GM18951 (cell line): Measurements from ENCODE around the gene PPFIBP1.
"Not testable (repeated sequence)": the region's sequence is repeated elsewhere in the genome, so short reads cannot be mapped to it uniquely, and the experiment has no call there.

ENCODE experiments used
- POLR2A ChIP-seq: IDR thresholded peaks from 4 replicates; pipeline ENCODE4 v1.6.1; 2011; ENCODE audit warnings: mild to moderate bottlenecking; ENCODE audit not compliant: insufficient read length, insufficient read depth; ENCODE audit errors: extremely low read depth
- in situ Hi-C: fragments of 300-500 bp; cut with MboI; formaldehyde crosslinking; loops from one replicate; pipeline ENCODE4 v1.12.0; 2022; ENCODE audit warnings: low sequenced_read_pairs, mixed read lengths, inconsistent platforms; ENCODE audit not compliant: unreplicated experiment

Gene PPFIBP1

DNA sequence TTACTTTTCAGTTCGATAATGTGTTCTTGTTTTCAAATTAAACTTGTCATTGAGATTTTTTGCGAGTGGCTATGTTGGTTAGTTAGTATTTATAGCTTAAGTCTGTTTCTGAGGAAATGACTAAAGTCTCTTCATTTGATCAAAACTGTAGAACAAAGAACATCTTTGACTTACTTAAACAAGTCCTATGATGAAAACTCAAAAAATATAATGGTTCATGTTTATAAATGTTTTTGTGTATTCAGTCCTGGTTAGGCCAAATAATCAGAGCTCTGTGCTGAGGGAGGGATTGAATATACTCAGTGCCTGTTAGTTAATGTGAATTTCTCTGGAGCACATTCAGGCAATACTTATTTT, 51.7 kb downstream of the PPFIBP1 start:
- in situ Hi-C loops, result no loop called here

GRCh38 chr12:27576667-27577347, 52.8 kb downstream of the PPFIBP1 start:
- in situ Hi-C loops, result no loop called here
- TF ChIP-seq POLR2A, result no peak

More for the DNA sequence above, 51.7 kb downstream of the PPFIBP1 start:
- TF ChIP-seq POLR2A, result no peak

DNA sequence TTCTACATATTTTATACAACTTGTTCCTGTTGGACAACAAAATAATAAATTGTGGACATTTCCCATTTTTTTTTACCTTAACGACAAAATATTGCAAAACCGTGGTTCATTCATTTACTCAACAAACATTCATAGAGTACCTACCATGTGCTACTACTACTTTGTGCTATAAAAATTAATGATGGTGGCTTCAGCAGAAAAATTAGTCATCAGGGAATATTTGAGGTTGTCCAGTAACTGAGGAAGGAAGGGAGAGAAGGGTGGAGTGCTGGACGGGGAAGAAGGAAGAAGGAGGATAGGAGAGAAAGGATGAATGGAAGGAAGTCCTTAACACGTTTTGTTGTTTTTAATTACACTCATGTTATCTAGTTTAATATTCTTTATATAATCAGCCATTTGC, 53.7 kb downstream of the PPFIBP1 start:
- in situ Hi-C loops, result no loop called here
- TF ChIP-seq POLR2A, result no peak

DNA sequence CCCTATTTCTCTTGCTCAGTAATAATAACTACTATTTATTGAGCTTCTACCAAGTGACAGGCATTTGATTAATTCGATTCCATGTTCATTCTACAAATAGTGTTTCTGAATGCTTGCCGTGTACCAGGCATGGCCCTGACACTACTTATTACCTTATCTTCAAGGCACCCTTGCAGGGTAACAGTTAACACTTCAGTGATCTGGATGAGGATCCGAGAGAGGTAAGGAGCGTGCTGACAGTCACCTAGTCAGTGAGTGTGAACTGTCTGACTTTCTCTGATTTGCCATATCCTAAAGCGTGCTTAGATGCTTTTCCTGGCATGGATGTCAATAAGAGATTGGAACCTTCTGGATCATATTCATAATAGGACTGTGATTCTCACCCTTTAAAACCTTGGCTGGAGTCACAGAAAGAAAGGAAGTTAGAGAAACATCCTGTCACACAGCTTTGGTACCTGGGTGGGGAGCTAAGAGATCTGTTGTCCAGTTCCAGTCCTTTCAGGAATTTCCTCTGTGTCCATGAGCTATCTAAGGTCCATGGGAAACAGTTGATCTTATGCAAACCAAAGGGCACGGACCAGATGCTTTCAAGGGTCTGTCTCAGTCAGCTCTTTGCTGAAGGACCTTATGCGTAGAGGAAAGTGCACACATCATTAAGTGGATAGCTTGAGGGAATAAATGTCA, 54.8 kb downstream of the PPFIBP1 start:
- in situ Hi-C loops, result no loop called here
- no peak for TF ChIP-seq POLR2A

GRCh38 chr12:27580561-27581330, 56.7 kb downstream of the PPFIBP1 start:
- in situ Hi-C loops, result no loop called here
- no peak for TF ChIP-seq POLR2A

- in situ Hi-C loops, result not testable (repeated sequence)
Measured at GRCh38 chr12:27581331-27581671, 57.3 kb downstream of the PPFIBP1 start.

DNA sequence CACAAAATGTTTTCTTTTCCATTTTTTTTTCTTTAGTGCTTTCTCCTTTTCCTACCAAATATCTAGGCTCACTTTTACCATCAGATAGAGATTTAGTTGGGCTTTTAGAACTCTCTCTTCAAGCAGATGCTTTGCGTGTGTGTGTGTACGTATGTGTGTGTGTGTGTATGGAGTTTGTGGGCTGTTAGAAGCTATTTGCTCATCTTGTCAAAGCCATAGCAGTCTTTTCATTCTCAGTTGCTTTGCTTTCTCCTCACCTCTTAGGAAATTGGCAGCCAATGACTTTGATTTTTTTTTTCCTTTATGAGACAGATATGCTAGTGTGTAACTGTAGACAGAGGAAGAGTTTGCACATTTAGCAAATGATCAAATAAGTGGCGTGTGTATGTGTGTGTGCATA, 57.8 kb downstream of the PPFIBP1 start:
- in situ Hi-C loops, result not testable (repeated sequence)

DNA sequence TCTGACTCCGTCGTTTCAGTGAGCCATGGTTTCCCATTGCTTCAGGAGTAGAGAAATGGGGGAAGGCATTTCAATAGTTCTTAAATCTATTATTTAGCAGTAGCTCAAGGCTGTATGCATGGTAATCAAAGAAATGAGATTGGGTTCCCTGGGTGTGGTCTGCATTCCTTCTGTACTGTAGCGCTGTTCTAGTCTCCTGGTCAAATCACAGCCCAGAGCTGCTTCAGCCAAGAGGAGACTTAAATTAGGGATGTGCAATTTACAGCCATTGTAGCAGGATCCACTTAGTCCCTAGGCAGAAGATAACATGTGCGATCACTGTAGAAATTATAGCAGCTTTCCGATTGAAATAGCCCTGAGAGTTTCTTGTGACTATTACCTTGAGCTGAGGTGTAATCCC, 58.4 kb downstream of the PPFIBP1 start:
- in situ Hi-C loops, result not testable (repeated sequence)

GRCh38 chr12:27583057-27583797, 59.2 kb downstream of the PPFIBP1 start:
- in situ Hi-C loops, result no loop called here
- TF ChIP-seq POLR2A, result no peak

GRCh38 chr12:27583981-27584380, 60.0 kb downstream of the PPFIBP1 start:
- in situ Hi-C loops, result no loop called here
- TF ChIP-seq POLR2A, result no peak

DNA sequence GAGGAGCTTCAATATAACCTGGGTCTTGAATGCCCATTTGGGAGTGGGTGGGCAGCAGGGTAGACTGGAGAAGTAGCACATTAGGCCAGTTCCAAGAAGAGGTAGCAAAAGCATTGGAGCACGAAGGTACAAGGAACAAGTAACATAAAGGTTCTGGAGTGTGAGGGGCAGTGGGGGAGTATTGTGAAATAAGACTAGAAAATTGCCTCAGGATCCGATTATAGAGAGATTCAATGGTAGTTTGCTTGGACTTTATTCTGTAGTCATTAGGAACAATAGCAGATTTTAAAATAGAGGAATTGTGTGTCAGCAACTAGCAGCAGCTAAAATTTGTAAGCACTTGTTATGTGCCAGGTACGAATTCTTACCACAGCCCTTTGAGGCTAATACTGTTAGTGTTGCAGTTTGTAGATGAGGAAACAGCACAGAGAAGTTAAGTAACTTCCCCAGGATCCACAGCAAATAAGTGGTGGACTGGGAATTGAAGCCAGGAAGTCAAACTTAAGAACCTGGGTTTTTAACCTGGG, 61.8 kb downstream of the PPFIBP1 start:
- in situ Hi-C loops, result no loop called here
- no peak for TF ChIP-seq POLR2A

DNA sequence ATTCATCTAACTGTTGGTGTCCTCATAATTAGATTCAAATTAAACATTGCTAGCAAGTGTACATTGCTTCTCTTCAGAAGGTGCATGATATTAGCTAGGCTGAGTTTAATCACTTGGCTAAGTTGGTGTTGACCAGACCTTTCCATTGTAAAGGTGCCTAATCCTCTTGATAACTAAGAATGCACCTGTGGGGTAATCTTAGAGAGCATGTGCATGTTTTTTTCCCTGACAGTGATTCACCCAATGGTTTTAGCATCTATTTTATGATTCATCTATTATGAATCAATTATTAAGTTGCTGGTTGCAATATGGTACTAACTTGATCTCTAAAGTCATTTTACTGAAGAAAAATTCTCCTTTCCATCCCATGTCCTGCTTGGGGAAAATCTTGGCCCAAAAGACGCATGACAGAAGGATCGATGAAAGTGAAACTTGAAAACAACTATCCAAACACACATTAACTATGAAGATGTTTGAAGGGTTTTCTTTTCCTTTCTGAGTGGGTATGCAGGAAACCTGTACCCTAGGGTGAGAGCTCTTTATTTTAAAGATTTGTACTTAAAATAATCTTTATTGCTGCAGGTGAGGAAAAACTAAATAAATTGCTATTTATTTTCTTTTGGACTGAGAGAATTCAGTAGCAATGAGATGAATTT, 64.2 kb downstream of the PPFIBP1 start:
- in situ Hi-C loops, result not testable (repeated sequence)

DNA sequence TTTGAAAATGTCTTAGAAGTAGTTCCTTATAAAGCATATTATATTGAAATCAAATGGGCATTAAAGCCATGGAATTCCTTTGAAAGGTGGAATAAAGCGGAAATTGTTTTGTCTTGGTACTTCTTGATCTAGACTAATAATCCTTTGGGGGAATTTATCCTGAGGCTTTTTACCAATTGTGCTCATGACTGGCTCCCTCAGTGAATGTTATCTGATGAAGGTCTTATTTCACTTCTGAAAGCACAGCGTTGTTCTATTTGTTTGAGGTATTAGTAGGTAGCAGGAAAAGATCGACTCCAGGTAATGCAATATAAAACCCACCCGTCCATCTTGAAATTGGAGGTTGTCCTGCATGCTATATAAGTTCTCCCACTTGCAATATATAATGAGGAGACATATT, 64.8 kb downstream of the PPFIBP1 start:
- TF ChIP-seq POLR2A, result no peak
- in situ Hi-C loops, result no loop called here
